Stimulated activated CD4-positive, alpha-beta T cell treated with anti-CD3 and anti-CD28 coated beads, Interleukin-12 subunit alpha, Interleukin-12 subunit beta, amount 100 ng/mL, for 4 hours (primary cell): ENCODE results near the gene CLEC11A.
"Not testable (repeated sequence)": the region's sequence is repeated elsewhere in the genome, so short reads cannot be mapped to it uniquely, and the experiment has no call there.

Experiments used
- DNase-seq: peaks from one replicate; pipeline ENCODE4 v3.0.0-alpha.2; 2020

CLEC11A gene

DNA sequence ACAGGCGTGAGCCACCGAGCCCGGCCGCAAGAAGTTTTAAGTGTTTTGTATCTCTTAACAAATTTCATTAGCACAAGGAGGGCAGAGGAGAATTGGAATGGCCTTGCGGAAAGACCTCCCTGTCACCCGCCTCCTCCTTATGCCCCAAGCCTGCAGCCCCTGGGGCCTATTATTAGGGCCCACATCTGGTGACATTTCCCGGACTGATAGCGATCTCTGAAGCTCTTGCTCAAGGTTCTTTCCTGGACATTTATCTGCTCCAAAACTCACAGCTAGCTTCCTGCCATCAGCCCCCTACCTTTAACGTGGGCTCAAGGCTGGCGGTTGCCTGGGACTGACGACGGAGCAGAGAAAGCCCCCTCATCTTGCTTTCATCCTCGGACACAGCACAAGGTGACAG is 40.4 kb downstream of the CLEC11A start:
- DNase-seq, result not testable (repeated sequence)

DNA sequence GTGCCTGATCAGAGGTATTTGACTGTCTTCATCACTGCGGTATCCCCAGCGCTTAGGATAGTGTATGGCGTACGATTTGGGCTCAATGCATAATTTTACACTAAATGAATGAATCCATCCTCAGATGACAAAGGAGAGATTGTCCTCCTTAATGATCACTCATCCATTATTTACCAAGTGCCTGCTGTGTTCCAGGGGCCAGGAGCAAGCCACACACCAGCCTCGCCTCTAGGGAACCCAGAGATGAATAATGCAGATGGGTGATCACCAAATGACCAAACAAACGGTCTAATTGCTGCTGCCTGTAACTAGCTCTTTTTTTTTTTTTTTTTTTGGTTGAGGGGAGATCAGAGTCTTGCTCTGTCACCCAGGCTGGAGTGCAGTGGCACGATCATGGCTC is 41.2 kb downstream of the CLEC11A start:
- no peak for DNase-seq

DNA sequence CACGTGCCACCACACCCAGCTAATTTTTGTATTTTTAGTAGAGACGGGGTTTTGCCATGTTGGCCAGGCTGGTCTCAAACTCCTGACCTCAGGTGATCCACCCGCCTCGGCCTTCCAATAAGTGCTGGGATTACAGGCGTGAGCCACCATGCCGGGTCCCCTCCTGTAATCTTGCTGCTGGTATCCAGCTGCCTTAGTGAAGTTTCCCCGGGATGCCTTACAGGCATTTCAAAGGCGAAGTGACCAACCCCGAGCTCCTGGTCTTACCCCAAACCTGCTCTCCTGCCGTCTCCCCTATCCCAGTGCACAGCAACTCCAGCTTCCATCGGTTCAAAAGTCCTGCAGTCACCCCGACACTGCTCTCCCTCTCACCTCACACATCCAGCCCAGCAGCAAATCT is 43.6 kb downstream of the CLEC11A start:
- DNase-seq, result not testable (repeated sequence)

- not testable (repeated sequence) for DNase-seq
These were observed 44.1 kb downstream of the CLEC11A start for GRCh38 chr19:50767263-50767662.

DNA sequence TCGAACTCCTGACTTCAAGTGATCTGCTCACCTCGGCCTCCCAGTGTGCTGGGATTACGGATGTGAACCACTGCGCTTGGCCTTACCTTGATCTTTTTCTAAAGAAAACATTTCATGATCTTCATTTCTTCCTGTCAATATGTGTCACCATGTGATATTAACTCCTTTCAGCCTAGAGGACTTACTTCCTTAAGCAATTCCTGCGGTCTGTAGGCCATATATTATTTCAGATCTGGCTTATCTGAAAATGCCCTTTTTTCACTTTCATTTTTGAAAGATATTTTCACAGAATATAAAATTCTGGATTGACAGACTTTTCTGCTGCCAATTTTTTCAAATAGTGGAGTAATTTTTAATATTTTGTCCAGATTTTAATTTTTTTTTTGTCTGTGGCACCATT is 45.1 kb downstream of the CLEC11A start:
- DNase-seq, result no peak

DNA sequence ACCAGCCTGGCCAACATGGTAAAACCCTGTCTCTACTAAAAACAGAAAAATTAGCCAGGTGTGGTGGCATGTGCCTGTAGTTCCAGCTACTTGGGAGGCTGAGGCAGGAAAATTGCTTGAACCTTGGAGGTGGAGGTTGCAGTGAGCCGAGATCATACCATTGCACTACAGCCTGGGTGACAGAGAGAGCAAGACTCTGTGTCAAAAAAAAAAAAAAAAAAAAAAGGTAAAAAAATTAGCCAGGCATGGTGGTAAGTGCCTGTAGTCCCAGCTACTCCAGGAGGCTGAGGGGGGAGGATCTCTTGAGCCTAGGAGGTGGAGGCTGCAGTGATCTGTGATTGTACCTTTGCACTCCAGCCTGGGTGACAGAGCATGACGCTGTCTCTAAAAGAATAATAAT is 47.0 kb downstream of the CLEC11A start, which contains the start of gene GPR32:
Gene GPR32 (plus strand): TSS at position 301 of the 400 bp plus-strand sequence. CDS start 137 bp downstream, outside the sequence.
- DNase-seq, result not testable (repeated sequence)

DNA sequence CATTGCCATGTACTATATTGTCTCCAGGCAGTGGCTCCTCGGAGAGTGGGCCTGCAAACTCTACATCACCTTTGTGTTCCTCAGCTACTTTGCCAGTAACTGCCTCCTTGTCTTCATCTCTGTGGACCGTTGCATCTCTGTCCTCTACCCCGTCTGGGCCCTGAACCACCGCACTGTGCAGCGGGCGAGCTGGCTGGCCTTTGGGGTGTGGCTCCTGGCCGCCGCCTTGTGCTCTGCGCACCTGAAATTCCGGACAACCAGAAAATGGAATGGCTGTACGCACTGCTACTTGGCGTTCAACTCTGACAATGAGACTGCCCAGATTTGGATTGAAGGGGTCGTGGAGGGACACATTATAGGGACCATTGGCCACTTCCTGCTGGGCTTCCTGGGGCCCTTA is 47.7 kb downstream of the CLEC11A start:
- no peak for DNase-seq

GRCh38 chr19:50772476-50772875 is 49.3 kb downstream of the CLEC11A start:
- DNase-seq, result no peak

DNA sequence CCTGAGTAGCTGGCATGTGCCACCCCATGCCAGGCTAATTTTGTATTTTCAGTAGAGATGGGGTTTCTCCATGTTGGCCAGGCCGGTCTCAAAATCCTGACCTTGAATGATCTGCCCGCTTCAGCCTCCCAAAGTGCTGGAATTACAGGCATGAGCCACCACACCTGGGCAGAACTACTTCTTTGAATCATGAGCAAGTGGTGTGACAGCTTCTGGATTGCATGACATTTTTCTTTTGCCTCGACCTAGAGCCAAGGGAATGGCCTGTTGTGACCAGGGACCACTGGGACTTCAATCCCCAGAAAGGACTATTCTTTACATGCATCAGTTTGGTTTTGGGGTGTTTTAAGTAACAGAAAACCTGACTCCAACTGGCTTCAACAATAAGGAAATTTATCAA is 49.7 kb downstream of the CLEC11A start:
- not testable (repeated sequence) for DNase-seq

GRCh38 chr19:50773454-50773853 is 50.3 kb downstream of the CLEC11A start:
- DNase-seq, result not testable (repeated sequence)
